Activated CD4-positive, alpha-beta T cell treated with anti-CD3 and anti-CD28 coated beads for 24 hours (primary cell): Measurements from ENCODE around the gene B3GALNT2.
"Not testable (repeated sequence)": the region's sequence is repeated elsewhere in the genome, so short reads cannot be mapped to it uniquely, and the experiment has no call there.

Source experiments
- DNase-seq, 2 donors: peaks; one replicate each; pipeline ENCODE4 v3.0.0-alpha.2; 2020; ENCODE audit warnings: low read depth in 2 of 2

B3GALNT2 gene

DNA sequence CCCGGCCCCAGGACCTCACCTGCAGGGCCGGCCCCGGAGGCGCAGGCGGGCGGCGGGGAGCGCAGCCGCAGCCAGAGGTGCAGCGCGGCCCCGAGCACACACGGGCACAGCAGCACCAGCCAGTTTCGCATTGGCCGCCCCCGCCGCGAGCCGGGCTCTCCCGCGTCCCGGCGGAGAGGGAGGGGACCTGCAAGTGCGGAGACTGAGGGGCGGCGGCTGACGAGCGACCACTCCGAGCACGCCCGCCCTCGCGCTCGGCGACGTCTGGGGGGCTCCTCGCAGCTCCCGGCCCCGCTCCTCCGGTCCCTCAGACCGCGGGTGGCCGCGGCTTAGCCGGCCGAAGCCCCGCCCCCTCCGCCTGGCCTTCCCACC is at the start of gene B3GALNT2:
Gene B3GALNT2, minus strand, starts transcription at position 331 of the 372 bp plus-strand sequence. Its CDS starts 200 bp downstream, at position 131.
- DNase-seq = no peak

DNA sequence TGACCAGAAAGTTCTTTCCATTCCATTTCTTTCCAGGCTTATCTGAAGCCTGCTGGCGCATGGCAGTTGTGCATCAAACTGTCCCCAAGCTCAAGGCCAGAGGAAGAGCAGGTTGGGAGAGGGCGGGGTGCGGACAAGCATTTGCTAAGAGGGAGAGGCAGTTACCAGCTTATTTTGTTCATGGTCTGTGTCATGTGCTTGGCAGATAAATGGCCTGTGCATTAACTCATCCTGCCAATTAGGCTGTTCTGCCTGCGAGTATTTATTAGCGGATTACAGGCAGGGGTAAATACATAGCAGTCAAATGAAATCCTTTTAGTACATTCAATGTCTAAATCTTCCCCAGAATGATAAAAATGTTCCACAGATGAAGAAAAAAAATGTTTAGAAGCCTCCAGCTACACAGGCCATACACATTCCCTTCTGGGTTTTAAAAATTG is 48.9 kb upstream of the B3GALNT2 start:
- no peak for DNase-seq

DNA sequence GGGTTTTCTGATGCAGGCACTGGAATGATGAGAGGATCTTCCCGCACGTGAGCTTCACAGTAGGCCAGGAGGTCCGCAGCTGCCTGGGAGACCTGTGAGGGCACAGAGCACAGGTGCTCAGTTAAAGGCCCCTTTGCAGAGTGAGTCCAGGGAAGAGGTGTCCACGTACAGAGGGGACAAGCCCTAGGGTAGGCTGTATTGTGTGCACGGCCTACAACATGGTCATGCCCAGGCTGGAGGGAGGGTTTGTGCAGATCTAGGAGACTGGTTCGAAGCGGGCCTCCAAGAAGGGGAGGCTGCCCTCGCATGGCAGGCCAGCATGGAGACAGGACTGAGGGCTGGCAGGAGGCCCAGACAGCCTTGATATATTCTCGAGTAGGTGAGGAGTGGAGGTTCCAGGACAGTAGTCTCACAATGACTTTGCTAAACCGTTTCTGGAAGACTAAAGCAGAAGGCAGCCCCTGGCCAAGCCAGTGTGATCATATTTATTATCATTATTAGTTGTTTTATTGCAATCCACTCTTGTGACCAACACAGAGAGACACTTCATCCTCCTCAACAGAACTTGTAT is 48.0 kb upstream of the B3GALNT2 start:
- no peak for DNase-seq

DNA sequence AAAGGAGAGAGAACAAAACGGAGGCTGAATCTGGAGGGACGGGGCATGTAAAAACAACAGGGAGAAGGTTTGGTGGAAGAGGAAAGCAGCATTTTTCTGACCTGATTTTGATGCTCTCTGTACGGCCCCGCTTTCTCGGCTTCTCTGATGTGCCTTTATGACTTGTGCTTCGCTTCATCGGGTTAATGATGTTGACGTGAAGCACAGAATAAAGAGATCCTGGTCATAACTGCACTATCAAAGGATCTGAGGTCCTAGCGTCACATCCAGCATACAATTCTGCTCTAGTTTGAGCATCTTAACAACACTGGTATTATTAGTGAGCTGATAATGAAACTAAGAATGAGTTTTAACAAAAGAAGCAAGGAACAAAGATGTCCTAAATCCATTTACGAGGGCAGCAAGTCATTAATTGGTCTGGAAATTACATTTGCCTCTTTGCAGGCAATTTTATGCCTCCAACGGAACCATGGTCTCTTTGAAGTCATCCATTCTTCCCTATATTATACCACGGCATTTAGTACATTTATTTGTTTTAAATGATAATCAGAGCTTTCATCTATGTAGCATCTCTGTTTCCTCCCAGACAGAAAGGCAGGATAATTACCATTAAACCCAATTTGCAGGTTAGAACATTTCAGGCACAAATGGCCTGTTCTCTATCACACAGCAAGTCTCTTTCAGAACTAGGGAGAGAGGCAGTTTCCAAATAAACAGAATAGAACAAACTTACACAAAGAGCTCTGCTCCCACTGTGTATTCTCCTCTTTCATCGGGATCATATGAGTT is 45.3 kb upstream of the B3GALNT2 start:
- DNase-seq = no peak

DNA sequence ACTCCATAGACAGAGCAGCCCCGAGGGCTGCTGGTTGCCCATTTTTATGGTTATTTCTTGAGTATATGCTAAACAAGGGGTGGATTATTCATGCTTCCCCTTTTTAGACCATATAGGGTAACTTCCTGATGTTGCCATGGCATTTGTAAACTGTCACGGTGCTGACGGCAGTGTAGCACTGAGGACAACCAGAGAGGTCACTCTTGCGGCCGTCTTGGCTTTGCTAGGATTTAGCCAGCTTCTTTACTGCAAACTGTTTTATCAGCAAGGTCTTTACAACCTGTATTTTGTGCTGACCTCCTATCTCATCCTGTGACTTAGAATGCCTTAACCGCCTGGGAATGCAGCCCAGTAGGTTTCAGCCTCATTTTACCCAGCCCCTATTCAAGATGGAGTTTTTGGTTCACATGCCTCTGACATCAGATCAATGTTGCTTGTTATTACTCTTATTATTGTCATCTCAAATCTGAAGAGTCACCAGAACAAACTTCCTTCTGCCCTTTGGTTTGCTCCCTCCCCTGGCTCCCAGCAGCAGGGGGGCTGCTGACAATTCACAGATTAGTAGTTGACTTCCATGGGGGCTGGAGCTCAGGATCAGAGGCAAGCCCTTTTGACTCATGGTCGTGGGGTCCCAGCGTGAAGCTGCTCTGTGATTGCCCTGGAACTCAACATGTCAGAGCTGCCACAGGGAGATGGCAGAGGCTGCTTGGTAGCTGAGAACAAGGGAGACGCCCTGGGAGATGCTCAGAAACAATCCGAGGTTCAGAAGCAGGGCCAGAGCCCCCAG is 42.3 kb upstream of the B3GALNT2 start:
- not testable (repeated sequence) for DNase-seq

DNA sequence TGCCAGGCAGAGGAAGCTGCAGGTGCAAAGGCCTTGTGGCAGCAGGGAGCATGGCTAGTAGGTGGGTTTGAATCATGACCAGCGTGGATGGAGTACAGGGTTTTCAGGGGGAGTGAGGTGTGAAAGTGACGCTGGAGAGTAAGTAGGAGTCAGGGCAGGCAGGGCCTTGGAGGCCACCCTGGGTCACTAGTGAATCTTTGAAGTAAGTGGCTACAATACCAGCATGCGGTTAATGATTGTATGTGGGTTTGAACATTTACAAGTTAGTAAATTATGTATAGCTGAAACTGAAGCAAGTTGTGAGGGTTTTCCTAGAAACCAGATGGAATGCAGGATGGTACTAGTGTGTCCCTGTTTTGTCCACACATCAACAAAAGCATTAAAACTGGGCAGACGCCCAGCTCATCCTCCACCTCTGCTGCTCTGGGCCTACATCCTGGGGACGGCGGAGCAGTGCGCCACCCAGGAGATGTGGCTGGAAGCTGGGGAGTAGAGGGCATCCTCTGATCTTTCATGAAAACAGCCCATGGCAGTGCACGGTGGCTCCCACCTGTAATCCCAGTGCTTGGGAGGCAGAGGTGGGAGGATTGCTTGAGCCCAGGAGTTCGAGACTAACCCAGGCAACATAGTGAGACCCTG is 41.2 kb upstream of the B3GALNT2 start:
- no peak for DNase-seq

DNA sequence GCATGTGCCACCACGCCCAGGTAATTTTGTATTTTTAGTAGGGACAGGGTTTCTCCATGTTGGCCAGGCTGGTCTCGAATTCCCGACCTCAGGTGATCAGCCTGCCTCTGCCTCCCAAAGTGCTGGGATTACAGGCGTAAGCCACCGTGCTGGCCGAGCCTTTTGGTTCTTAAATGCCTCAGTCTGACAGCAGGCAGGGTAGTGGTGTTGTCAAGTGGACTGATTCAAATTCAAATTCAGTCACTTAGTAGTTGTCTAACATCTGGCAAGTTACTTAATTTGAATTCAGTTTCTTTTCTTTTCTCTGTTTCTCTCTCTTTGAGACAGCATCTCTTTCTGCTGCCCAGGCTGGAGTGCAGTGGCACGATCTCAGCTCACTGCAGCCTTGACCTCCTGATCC is 38.6 kb upstream of the B3GALNT2 start:
- DNase-seq = not testable (repeated sequence)

DNA sequence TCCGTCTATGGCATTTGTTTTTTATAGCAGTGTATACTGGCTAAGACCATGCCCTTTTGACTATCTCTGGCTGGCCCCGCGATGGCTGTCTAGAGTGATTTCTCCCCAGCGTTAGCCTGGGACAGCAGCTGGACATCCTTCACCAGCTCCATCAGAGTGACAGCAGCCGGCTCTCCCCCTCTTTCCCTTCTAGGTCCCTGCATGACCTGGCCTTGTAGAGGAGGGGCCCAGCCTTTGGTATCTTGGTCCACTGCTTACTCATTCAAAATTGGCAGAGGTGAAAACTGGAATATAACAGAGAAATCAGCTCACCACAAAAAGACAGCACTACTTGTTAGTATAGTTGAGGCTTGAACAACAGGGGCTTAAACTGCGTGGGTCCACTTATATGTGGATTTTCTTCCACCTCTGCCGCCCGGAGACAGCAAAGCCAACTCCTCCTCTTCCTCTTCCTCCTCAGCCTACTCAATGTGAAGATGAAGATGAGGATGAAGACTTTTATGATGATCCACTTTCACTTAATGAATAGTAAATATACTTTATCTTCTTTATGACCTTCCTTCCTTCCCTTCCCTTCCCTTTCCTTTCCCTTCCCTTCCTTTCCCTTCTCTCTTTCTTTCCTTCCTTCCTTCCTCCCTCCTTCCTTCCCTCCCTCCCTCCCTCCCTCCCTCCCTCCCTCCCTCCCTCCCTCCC is 29.4 kb upstream of the B3GALNT2 start:
- no peak for DNase-seq

DNA sequence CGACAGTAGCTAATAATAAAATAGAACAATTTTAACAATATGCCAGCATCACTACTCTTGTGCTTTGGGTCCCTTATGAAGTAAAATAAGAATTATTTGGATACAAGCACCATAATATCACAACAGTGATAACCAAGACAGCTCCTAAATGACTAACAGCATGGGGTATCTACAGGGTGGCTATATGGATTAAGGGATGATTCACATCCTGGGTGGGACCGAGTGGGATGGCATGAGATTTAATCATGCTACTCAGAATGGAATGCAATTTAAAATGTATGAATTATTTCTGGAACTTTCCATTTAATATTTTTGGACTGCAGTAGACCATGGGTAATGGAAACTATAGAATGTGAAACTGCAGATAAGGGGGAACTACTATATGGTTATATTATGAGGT is 28.1 kb upstream of the B3GALNT2 start:
- no peak for DNase-seq

DNA sequence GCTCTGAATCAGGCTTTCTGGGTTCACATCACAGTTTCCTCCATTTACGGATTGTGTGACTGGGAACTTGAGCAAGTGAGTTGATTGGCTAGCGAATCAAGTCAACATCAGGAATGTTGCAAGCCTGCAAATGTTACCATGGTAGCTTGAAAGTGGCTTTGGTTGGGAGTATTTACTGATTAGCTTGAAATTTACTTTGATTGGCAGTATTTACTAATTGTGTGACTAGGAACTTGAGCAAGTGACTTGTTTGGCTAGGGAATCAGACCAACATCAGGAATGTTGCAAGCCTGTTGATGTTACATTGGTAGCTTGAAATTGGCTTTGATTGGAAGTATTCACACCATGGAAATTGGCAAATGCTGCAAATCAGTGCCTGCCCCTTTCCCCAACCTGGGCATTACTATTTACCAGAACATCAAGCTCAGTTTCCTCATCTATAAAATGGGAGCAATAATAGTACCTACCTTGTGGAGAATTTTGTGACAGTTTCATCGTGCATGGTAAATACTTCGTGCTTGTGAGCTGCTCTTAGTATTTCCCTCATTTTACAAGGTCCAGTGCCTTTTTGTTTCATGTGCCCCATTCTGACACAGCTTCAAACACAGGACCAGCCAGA is 23.1 kb upstream of the B3GALNT2 start:
- DNase-seq = no peak

DNA sequence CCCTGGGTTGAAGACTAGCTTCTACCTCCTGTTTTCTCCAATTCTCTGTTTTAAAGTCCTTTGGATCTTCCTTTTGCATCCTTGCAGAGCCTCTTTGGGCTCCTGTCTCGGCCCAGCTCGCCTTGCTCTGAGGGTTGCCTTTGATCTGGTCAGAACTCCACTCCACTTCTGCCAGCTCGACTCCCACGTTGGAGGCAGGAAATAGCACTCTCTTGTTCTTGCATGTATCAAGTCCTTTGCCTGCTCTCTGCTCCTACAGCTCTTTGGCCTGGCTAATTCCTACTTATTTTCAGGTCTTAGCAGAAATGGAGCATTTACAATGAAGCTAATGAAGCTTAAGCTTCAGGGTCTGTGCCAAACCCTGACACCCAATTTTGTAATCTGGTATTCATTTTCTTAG is 21.1 kb upstream of the B3GALNT2 start:
- DNase-seq = no peak

DNA sequence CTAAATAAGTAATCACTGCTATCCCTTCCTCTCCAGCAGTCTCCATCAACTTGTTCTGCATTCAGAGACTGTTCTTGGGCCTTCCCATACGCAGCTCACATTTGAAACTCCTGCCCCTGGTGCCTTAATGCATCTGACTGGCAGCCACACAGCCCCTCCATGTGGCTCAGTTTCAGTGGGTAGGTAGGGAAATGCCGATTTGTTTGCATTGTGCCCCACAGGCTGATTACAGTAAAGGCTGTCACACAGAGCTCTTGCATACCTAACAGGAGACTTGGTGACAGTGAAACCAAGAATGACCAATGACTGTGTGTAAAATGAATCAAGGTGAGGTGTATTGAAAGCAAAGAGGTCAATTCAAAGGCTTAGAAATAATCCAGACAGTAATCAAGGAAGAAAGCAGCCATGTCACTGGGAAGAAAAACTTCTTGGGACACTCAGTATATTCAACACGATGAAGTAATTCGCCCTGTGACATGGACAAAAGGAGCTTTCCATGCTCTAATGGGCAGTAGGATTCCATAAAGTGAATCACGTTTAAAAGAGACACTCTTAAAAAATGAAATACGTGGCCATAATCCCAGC is 12.7 kb upstream of the B3GALNT2 start:
- no peak for DNase-seq

DNA sequence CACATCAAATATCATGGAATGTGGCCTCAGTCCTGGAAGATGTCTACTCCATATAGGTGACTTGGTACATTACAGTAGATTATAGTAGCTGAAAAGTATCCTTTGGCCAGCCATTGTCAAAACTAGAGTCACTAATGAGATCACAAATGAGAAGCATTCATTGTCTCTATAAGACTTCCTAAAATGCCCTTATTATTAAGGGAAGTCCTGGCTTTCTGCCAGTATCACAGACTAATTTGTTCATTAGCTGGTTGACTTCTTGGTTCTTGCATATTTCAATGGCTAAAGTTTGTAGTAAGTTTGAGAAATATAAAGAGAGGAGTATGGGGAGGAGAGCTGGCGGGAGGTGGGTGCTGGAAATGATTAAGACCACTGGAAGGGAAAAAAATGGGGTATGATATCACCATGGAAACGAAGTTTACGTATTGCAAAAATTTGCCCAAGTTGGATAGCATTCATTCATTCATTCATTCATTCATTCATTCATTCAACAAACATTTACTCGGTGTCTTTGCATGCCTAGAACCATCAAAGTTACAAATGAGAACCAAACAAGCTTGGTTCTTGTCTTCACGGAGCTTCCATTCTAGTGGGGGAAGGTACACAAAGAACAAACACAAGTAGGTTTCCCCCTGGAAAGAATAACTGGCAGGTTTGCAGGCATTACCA is 11.7 kb upstream of the B3GALNT2 start:
- no peak for DNase-seq

DNA sequence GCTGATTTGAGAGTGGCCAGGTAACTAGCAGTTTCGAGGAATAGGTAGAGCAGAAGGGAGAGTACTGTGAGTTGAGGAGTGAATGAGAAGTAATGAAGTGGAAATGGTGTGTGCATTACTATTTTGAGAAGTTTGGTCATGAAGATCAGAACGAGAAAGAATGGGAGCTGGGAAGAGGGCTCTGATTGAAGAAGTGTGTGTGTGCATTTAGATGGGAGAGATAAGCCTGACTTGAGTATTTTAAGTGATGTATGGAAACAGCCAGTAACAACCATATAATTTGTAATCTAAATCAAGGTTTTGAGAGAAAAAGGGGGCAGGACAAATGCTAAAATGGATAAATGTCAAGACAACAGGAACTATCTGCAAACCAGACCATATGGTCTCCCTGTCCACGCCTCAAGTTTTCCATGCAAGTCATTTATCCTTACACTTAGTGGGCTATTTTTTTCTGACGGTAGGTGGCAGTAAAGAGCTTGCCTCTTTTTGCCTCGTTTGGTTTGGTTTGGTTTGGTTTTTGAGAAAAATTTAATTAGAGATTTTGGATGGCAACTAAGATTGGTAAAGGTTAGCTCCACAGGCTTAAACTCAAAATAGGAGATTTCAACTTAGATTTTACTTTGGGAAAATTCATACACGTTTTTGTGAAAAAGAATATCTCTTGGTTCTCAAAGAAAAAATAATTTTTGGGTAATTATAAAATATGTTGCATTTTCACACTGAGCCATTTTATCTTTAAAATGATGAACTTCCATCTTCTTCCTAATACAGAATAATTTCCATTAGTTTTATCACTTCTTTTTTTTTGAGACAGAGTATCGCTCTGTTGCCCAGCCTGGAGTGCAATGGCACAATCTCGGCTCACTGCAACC is 9.5 kb upstream of the B3GALNT2 start:
- DNase-seq = peak in 1 of 2 donors; percentile 44

DNA sequence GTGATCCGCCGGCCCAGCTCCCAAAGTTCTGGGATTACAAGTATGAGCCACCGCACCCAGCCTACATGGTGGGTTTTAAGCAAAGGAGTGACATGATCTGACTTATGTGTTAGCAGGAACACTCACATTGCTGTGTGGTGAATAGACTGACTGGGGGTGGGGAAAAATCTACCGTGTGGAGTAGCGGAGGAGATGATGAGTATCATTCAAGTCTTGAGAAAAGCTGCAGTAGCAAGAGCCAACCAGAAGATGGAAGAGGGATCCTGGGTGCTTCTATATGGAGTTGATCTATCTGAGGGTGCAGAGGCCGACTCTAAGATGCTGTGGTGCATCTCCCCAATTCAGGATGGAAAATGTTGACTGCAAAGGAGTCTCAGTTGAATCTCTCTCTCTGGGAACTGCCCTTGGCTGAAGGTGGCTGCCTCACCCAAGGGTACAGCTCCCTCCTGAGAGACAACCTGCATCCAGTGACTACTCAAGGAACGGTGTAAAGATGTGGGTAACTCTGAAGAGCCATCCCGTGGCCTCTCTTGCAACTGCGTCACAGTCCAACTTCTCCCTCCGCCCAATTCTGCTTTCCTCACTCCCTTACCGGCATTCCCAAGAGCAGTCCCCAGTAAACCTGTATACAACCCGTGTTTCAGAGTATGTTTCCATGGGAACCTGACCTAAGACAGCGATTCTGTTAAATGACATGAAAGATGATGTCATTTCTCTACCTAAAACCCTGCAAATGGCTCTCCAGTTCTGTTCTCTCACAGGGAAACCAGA is 7.4 kb upstream of the B3GALNT2 start:
- DNase-seq = no peak

DNA sequence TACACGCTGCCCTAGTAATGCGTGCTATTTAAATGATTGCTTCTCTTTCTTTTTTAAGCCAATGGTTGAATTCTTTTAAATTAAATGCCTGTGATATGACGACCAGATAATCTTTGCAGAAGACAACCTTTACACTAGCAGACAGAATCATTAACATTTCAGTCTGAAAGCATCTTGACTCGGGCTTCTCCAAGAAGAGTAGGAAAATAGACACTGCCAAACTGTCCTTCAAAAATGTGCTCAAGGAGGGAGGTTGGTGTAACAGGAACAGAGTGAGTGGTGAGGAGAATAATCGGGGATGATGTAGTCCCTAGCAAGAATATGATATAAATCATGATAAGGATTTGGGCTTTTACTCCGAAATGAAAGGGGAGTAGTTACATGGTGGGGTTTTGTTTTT is 6.6 kb upstream of the B3GALNT2 start:
- DNase-seq = no peak

DNA sequence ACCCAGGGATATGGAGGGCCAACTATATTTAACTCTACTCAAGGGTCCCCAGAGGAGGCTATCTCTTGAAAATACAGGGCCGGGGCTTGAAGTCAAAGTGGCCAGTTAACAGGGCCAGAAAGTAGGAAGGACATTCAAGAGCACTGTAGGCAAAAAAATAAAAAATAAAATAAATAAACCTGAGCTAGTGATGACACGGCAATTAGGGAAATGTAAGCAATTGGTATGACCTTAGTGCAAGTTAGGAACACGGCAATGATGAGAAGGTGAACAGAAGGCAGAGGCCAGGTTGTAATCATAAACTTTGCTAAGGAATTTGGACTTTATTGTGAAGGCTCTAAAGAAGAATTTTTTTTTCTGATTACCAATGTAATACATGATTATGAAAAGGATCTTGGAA is 3.4 kb upstream of the B3GALNT2 start:
- no peak for DNase-seq

DNA sequence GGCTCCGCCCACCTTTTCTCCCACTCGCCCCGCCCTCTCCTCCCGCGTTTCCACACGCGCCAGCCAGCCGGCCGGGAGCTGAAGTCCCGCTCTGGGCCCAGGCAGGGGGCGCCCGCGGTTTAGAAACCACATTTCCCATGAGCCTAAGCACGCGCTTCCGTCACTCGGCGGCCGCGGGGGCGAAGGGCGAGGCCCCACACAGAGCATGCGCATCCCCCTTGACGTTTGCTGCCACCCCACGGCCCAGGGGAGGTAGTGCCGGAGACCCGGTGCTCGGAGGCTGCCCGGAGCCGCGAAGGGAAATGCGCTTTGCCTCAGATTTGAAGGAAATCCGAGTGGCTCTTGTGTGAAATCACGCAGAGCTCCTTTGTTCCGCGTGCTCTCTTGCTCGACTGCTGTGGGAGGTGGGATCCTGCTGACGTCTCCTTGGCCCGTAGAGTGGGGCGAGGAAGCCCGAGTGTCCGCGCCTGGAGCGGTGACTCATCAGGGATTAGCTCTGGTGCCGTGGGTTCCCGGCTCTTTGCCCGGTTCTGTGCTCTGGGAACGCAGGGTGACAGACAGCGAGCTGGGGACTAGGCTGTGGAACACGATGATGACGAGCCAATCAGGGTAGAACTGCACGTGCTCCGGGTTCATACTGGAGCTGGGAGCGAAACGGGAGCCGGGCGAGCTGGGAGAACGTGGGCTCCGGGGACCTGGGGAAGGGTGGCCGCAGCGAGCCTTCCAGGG is 406 bp upstream of the B3GALNT2 start:
- peak; percentile 96 to 98 for DNase-seq
